Fibroblast of lung (primary cell): ENCODE data around the gene DESI1.

Experiments used
- EZH2 ChIP-seq: IDR thresholded peaks from 2 replicates; pipeline ENCODE4 v1.5.1; 2012; ENCODE audit warnings: low read length, control low read depth, mild to moderate bottlenecking; ENCODE audit errors: missing control alignments
- TF ChIP-seq, protein P1 (sequence below), 2 donors: IDR thresholded peaks in 1 of 2; conservative IDR thresholded peaks in 1 of 2; 1 replicate in 1 of 2; 2 replicates in 1 of 2; pipeline ENCODE4 v1.5.1; 2011 to 2012; ENCODE audit warnings: low read length in 2 of 2, control low read depth in 1 of 2, inconsistent platforms in 1 of 2, low read depth in 1 of 2, mild to moderate bottlenecking in 1 of 2

DNA sequence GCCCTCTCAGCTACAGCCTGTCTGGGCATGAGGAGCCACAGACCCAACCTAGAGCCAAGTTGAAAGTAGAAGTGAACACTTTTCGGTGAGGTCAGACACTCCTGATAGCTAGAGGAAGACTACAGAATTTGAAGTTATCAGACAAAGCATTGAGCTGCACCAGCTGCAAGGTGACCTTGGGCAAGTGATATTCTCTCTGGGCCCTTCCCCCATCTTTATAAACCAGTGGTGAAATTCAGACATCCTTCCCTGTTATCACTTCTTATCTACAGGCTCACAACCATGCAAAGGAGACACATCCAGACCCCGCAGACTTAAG is 23.2 kb downstream of the DESI1 start:
- TF ChIP-seq, protein P1, sequence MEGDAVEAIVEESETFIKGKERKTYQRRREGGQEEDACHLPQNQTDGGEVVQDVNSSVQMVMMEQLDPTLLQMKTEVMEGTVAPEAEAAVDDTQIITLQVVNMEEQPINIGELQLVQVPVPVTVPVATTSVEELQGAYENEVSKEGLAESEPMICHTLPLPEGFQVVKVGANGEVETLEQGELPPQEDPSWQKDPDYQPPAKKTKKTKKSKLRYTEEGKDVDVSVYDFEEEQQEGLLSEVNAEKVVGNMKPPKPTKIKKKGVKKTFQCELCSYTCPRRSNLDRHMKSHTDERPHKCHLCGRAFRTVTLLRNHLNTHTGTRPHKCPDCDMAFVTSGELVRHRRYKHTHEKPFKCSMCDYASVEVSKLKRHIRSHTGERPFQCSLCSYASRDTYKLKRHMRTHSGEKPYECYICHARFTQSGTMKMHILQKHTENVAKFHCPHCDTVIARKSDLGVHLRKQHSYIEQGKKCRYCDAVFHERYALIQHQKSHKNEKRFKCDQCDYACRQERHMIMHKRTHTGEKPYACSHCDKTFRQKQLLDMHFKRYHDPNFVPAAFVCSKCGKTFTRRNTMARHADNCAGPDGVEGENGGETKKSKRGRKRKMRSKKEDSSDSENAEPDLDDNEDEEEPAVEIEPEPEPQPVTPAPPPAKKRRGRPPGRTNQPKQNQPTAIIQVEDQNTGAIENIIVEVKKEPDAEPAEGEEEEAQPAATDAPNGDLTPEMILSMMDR (conservative IDR thresholded peaks at IDR 0.05 in 1 of 2, IDR thresholded peaks at IDR 0.05 in 1 of 2; ENCODE audit: low read depth in 1 of 2, low read length in 2 of 2): no peak
- no peak for TF ChIP-seq EZH2
